Measurements from ENCODE around the gene HINFP. TPM values are rescaled to one million over a fixed set of nuclear protein-coding genes. Genes with fewer than 3 reads are reported as not detected.

The HINFP gene
- total RNA-seq, 2 donors from 2014 or later = 43.8 to 44.8 TPM

GRCh38 chr11:119125821-119126220, 4.4 kb downstream of the HINFP start:
- Mint-ChIP-seq H3K4me1 (peaks cover 10% of the 10 kb centered on the region), H3K36me3 (ENCODE audit: low read depth) (peaks cover 41% of the 10 kb centered on the region), H3K4me3 (no peak overlapping the region), H3K9me3 (no peaks in the 10 kb centered on the region), H3K27me3 (ENCODE audit: insufficient read depth) (no peaks in the 10 kb centered on the region), H3K27ac (no peak overlapping the region)
- H3K9ac ChIP-seq (ENCODE audit: extremely low read depth, low read length, poor library complexity, severe bottlenecking) = no peak overlapping the region
- no peak for TF ChIP-seq CTCF (conservative IDR thresholded peaks at IDR 0.05)
- 95 to 97% methylated on average over 3 to 6 of the region's 6 CpGs for WGBS, 2 experiments (ENCODE audit: insufficient coverage in 1 of 2, insufficient read length in 1 of 2)
- H3K27me3 ChIP-seq (ENCODE audit: control insufficient read depth, insufficient read depth, low read length, poor library complexity, severe bottlenecking) = no peaks in the 10 kb centered on the region
- no peak for DNase-seq
- H3K4me1 ChIP-seq (ENCODE audit: control insufficient read depth, insufficient read depth, low read length) = no peaks in the 10 kb centered on the region
- no peak overlapping the region for H3K27ac ChIP-seq (ENCODE audit: low read depth, low read length)
- H3K4me3 ChIP-seq (ENCODE audit: low read length) = no peak overlapping the region
- H3K9me3 ChIP-seq (ENCODE audit: control insufficient read depth, low read length) = no peaks in the 10 kb centered on the region
- H3K36me3 ChIP-seq (ENCODE audit: control insufficient read depth, insufficient read depth, low read length) = peaks cover 46% of the 10 kb centered on the region

GRCh38 chr11:119126675-119127268, 5.4 kb downstream of the HINFP start:
- no peak for DNase-seq
- H3K4me1 Mint-ChIP-seq = peaks cover 8% of the 10 kb centered on the region
- no peak for TF ChIP-seq CTCF (conservative IDR thresholded peaks at IDR 0.05)
- WGBS, 2 experiments (ENCODE audit: insufficient coverage in 1 of 2, insufficient read length in 1 of 2) = 88 to 90% methylated on average over 2 to 4 of the region's 5 CpGs
- H3K4me3 ChIP-seq (ENCODE audit: low read length) = no peak overlapping the region
- H3K9me3 Mint-ChIP-seq = no peaks in the 10 kb centered on the region
- no peak overlapping the region for H3K27ac Mint-ChIP-seq
- H3K27ac ChIP-seq (ENCODE audit: low read depth, low read length) = no peak overlapping the region
- H3K9me3 ChIP-seq (ENCODE audit: control insufficient read depth, low read length) = no peaks in the 10 kb centered on the region
- peaks cover 54% of the 10 kb centered on the region for H3K36me3 ChIP-seq (ENCODE audit: control insufficient read depth, insufficient read depth, low read length)
- H3K9ac ChIP-seq (ENCODE audit: extremely low read depth, low read length, poor library complexity, severe bottlenecking) = no peak overlapping the region
- H3K4me1 ChIP-seq (ENCODE audit: control insufficient read depth, insufficient read depth, low read length) = no peaks in the 10 kb centered on the region
- no peaks in the 10 kb centered on the region for H3K27me3 Mint-ChIP-seq (ENCODE audit: insufficient read depth)
- H3K4me3 Mint-ChIP-seq = no peak overlapping the region
- H3K36me3 Mint-ChIP-seq (ENCODE audit: low read depth) = peaks cover 51% of the 10 kb centered on the region
- no peaks in the 10 kb centered on the region for H3K27me3 ChIP-seq (ENCODE audit: control insufficient read depth, insufficient read depth, low read length, poor library complexity, severe bottlenecking)

GRCh38 chr11:119130662-119131061, 9.3 kb downstream of the HINFP start:
- H3K36me3 Mint-ChIP-seq (ENCODE audit: low read depth) = peaks cover 71% of the 10 kb centered on the region
- no peaks in the 10 kb centered on the region for H3K9me3 Mint-ChIP-seq
- no peak overlapping the region for H3K9ac ChIP-seq (ENCODE audit: extremely low read depth, low read length, poor library complexity, severe bottlenecking)
- TF ChIP-seq CTCF (conservative IDR thresholded peaks at IDR 0.05) = no peak
- no peaks in the 10 kb centered on the region for H3K9me3 ChIP-seq (ENCODE audit: control insufficient read depth, low read length)
- 88 to 91% methylated on average over 1 to 3 of the region's 3 CpGs for WGBS, 2 experiments (ENCODE audit: insufficient coverage in 1 of 2, insufficient read length in 1 of 2)
- H3K27ac ChIP-seq (ENCODE audit: low read depth, low read length) = no peak overlapping the region
- DNase-seq = no peak
- H3K27me3 Mint-ChIP-seq (ENCODE audit: insufficient read depth) = no peaks in the 10 kb centered on the region
- H3K4me1 Mint-ChIP-seq = no peaks in the 10 kb centered on the region
- H3K4me3 ChIP-seq (ENCODE audit: low read length) = no peak overlapping the region
- H3K4me1 ChIP-seq (ENCODE audit: control insufficient read depth, insufficient read depth, low read length) = no peaks in the 10 kb centered on the region
- no peak overlapping the region for H3K27ac Mint-ChIP-seq
- H3K4me3 Mint-ChIP-seq = no peak overlapping the region
- H3K36me3 ChIP-seq (ENCODE audit: control insufficient read depth, insufficient read depth, low read length) = peaks cover 65% of the 10 kb centered on the region
- H3K27me3 ChIP-seq (ENCODE audit: control insufficient read depth, insufficient read depth, low read length, poor library complexity, severe bottlenecking) = no peaks in the 10 kb centered on the region
